Measurements from ENCODE around the gene SLC39A9.

SLC39A9 gene

GRCh38 chr14:69374235-69374634 lies 24.3 kb upstream of the SLC39A9 start:
- peaks cover 8 to 62% of the 10 kb centered on the region in 2 donors for H3K36me3 ChIP-seq (replicated peaks in 1 of 2; ENCODE audit: control insufficient read depth in 2 of 2, insufficient read depth in 2 of 2, low read length in 2 of 2)
- no peak overlapping the region for H3K18ac ChIP-seq (ENCODE audit: low read length)
- no peaks in the 10 kb centered on the region for H3K79me1 ChIP-seq (ENCODE audit: low read depth, low read length)
- no peak overlapping the region for H3K23ac ChIP-seq (ENCODE audit: low read depth, low read length, poor library complexity)
- no peak overlapping the region for H2AFZ ChIP-seq (ENCODE audit: low read length)
- no peak overlapping the region for H3K4me2 ChIP-seq (ENCODE audit: insufficient read depth, low read length, poor library complexity, severe bottlenecking)
- H3K27me3 ChIP-seq (ENCODE audit: control insufficient read depth in 3 of 3, insufficient read depth in 3 of 3, low read depth in 1 of 3, low read length in 3 of 3) = no peaks in the 10 kb centered on the region
- H2BK12ac ChIP-seq (ENCODE audit: low read length) = no peak overlapping the region
- H3K4ac ChIP-seq (ENCODE audit: low read length) = no peak overlapping the region
- H4K91ac ChIP-seq (ENCODE audit: low read depth, low read length, poor library complexity) = no peak overlapping the region
- H3K27ac ChIP-seq (replicated peaks; ENCODE audit: low read length) = no peak overlapping the region
- H4K8ac ChIP-seq (ENCODE audit: low read depth, low read length) = no peak overlapping the region
- no peak overlapping the region for H2BK5ac ChIP-seq (ENCODE audit: low read length)
- no peak for DNase-seq (ENCODE audit: low spot score)
- no peak overlapping the region for H3K9ac ChIP-seq (ENCODE audit: low read depth, low read length, poor library complexity)
- H3K9me3 ChIP-seq (replicated peaks in 1 of 2; ENCODE audit: control insufficient read depth in 2 of 2, insufficient read depth in 1 of 2, low read depth in 1 of 2, low read length in 2 of 2) = peaks cover 0 to 27% of the 10 kb centered on the region in 2 donors
- H2BK120ac ChIP-seq (ENCODE audit: low read depth, low read length) = no peak overlapping the region
- no peaks in the 10 kb centered on the region for H3K4me1 ChIP-seq (ENCODE audit: control insufficient read depth in 2 of 2, insufficient read depth in 1 of 2, low read depth in 1 of 2, low read length in 2 of 2)
- no peak overlapping the region for H2BK15ac ChIP-seq (ENCODE audit: low read length)
- no peak overlapping the region for H3K4me3 ChIP-seq (ENCODE audit: low read length in 2 of 2)
- no peak overlapping the region for H2AK5ac ChIP-seq (ENCODE audit: low read depth, low read length)
- H3K14ac ChIP-seq (ENCODE audit: low read length) = no peak overlapping the region

GRCh38 chr14:69375182-69375581 lies 23.3 kb upstream of the SLC39A9 start:
- Histone ChIP-seq H2BK120ac (ENCODE audit: low read depth, low read length) (no peak overlapping the region), H3K18ac (ENCODE audit: low read length) (no peak overlapping the region), H3K27ac (replicated peaks; ENCODE audit: low read length) (no peak overlapping the region), H3K4me3 (ENCODE audit: low read length in 2 of 2) (no peak overlapping the region), H2AFZ (ENCODE audit: low read length) (no peak overlapping the region), H3K27me3 (ENCODE audit: control insufficient read depth in 3 of 3, insufficient read depth in 3 of 3, low read depth in 1 of 3, low read length in 3 of 3) (no peaks in the 10 kb centered on the region), H3K23ac (ENCODE audit: low read depth, low read length, poor library complexity) (no peak overlapping the region), H3K4me1 (ENCODE audit: control insufficient read depth in 2 of 2, insufficient read depth in 1 of 2, low read depth in 1 of 2, low read length in 2 of 2) (no peaks in the 10 kb centered on the region), H4K91ac (ENCODE audit: low read depth, low read length, poor library complexity) (no peak overlapping the region), H2BK5ac (ENCODE audit: low read length) (no peak overlapping the region), H3K14ac (ENCODE audit: low read length) (no peak overlapping the region), H2BK12ac (ENCODE audit: low read length) (no peak overlapping the region), H2BK15ac (ENCODE audit: low read length) (no peak overlapping the region), H3K36me3 (replicated peaks in 1 of 2; ENCODE audit: control insufficient read depth in 2 of 2, insufficient read depth in 2 of 2, low read length in 2 of 2) (peaks cover 8 to 72% of the 10 kb centered on the region in 2 donors), H3K9me3 (replicated peaks in 1 of 2; ENCODE audit: control insufficient read depth in 2 of 2, insufficient read depth in 1 of 2, low read depth in 1 of 2, low read length in 2 of 2) (peaks cover 0 to 27% of the 10 kb centered on the region in 2 donors), H3K4ac (ENCODE audit: low read length) (no peak overlapping the region), H3K79me1 (ENCODE audit: low read depth, low read length) (no peaks in the 10 kb centered on the region), H2AK5ac (ENCODE audit: low read depth, low read length) (no peak overlapping the region), H3K4me2 (ENCODE audit: insufficient read depth, low read length, poor library complexity, severe bottlenecking) (no peak overlapping the region), H3K9ac (ENCODE audit: low read depth, low read length, poor library complexity) (no peak overlapping the region), H4K8ac (ENCODE audit: low read depth, low read length) (no peak overlapping the region)
- no peak for DNase-seq (ENCODE audit: low spot score)
- WGBS, 2 donors (ENCODE audit: extremely low coverage in 2 of 2, insufficient read length in 2 of 2, insufficient replicate concordance in 1 of 2) = no CpG with 5 or more reads among the region's 3 CpGs

GRCh38 chr14:69375722-69376121 lies 22.8 kb upstream of the SLC39A9 start:
- Histone ChIP-seq H4K8ac (ENCODE audit: low read depth, low read length) (no peak overlapping the region), H4K91ac (ENCODE audit: low read depth, low read length, poor library complexity) (no peak overlapping the region), H3K4me2 (ENCODE audit: insufficient read depth, low read length, poor library complexity, severe bottlenecking) (no peak overlapping the region), H3K27ac (replicated peaks; ENCODE audit: low read length) (no peak overlapping the region), H2AK5ac (ENCODE audit: low read depth, low read length) (no peak overlapping the region), H3K18ac (ENCODE audit: low read length) (no peak overlapping the region), H3K9ac (ENCODE audit: low read depth, low read length, poor library complexity) (no peak overlapping the region), H2BK12ac (ENCODE audit: low read length) (no peak overlapping the region), H2AFZ (ENCODE audit: low read length) (no peak overlapping the region), H3K14ac (ENCODE audit: low read length) (no peak overlapping the region), H2BK15ac (ENCODE audit: low read length) (no peak overlapping the region), H3K4me1 (ENCODE audit: control insufficient read depth in 2 of 2, insufficient read depth in 1 of 2, low read depth in 1 of 2, low read length in 2 of 2) (no peaks in the 10 kb centered on the region), H3K4ac (ENCODE audit: low read length) (no peak overlapping the region), H2BK5ac (ENCODE audit: low read length) (no peak overlapping the region), H3K9me3 (replicated peaks in 1 of 2; ENCODE audit: control insufficient read depth in 2 of 2, insufficient read depth in 1 of 2, low read depth in 1 of 2, low read length in 2 of 2) (peaks cover 0 to 27% of the 10 kb centered on the region in 2 donors), H3K23ac (ENCODE audit: low read depth, low read length, poor library complexity) (no peak overlapping the region), H3K27me3 (ENCODE audit: control insufficient read depth in 3 of 3, insufficient read depth in 3 of 3, low read depth in 1 of 3, low read length in 3 of 3) (no peaks in the 10 kb centered on the region), H3K36me3 (replicated peaks in 1 of 2; ENCODE audit: control insufficient read depth in 2 of 2, insufficient read depth in 2 of 2, low read length in 2 of 2) (peaks cover 9 to 77% of the 10 kb centered on the region in 2 donors), H2BK120ac (ENCODE audit: low read depth, low read length) (no peak overlapping the region), H3K4me3 (ENCODE audit: low read length in 2 of 2) (no peak overlapping the region), H3K79me1 (ENCODE audit: low read depth, low read length) (no peaks in the 10 kb centered on the region)
- no peak for DNase-seq (ENCODE audit: low spot score)
- 100% methylated on average over 1 of the region's 5 CpGs; no CpG with 5 or more reads in 1 of the 2 donors for WGBS, 2 donors (ENCODE audit: extremely low coverage in 2 of 2, insufficient read length in 2 of 2, insufficient replicate concordance in 1 of 2)

DNA sequence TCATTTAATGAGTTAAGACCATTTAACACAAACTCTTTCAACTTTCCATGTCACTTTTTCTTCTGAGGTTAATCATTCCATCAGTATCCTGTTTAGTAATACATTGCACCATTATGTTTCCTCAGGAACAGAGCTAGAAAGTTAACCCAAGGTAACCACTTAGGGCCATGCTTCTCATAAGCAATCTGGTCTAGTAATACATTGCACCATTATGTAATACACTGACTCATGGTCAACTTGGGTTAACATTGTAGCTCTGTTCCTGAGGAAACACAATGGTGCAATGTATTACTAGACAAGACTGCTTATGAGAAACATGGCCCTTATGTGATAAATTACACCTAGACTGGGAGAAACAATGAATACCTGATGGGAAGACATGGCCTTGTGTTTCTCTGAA lies 22.1 kb upstream of the SLC39A9 start:
- Histone ChIP-seq H3K79me1 (ENCODE audit: low read depth, low read length) (peaks cover 1% of the 10 kb centered on the region), H3K9me3 (replicated peaks in 1 of 2; ENCODE audit: control insufficient read depth in 2 of 2, insufficient read depth in 1 of 2, low read depth in 1 of 2, low read length in 2 of 2) (peaks cover 0 to 27% of the 10 kb centered on the region in 2 donors), H3K4me2 (ENCODE audit: insufficient read depth, low read length, poor library complexity, severe bottlenecking) (no peak overlapping the region), H2AFZ (ENCODE audit: low read length) (no peak overlapping the region), H4K8ac (ENCODE audit: low read depth, low read length) (no peak overlapping the region), H3K4me3 (ENCODE audit: low read length in 2 of 2) (no peak overlapping the region), H2AK5ac (ENCODE audit: low read depth, low read length) (no peak overlapping the region), H3K36me3 (replicated peaks in 1 of 2; ENCODE audit: control insufficient read depth in 2 of 2, insufficient read depth in 2 of 2, low read length in 2 of 2) (peaks cover 9 to 84% of the 10 kb centered on the region in 2 donors), H3K23ac (ENCODE audit: low read depth, low read length, poor library complexity) (no peak overlapping the region), H3K18ac (ENCODE audit: low read length) (no peak overlapping the region), H2BK120ac (ENCODE audit: low read depth, low read length) (no peak overlapping the region), H4K91ac (ENCODE audit: low read depth, low read length, poor library complexity) (no peak overlapping the region), H2BK5ac (ENCODE audit: low read length) (no peak overlapping the region), H3K27ac (replicated peaks; ENCODE audit: low read length) (no peak overlapping the region), H2BK12ac (ENCODE audit: low read length) (no peak overlapping the region), H3K9ac (ENCODE audit: low read depth, low read length, poor library complexity) (no peak overlapping the region), H3K4me1 (ENCODE audit: control insufficient read depth in 2 of 2, insufficient read depth in 1 of 2, low read depth in 1 of 2, low read length in 2 of 2) (no peaks in the 10 kb centered on the region), H3K14ac (ENCODE audit: low read length) (no peak overlapping the region), H3K4ac (ENCODE audit: low read length) (no peak overlapping the region), H2BK15ac (ENCODE audit: low read length) (no peak overlapping the region), H3K27me3 (ENCODE audit: control insufficient read depth in 3 of 3, insufficient read depth in 3 of 3, low read depth in 1 of 3, low read length in 3 of 3) (no peaks in the 10 kb centered on the region)
- no peak for DNase-seq (ENCODE audit: low spot score)

Data from neuronal stem cell (in vitro differentiated cells).